ENCODE data around the gene CD2BP2. TPM values are rescaled to one million over a fixed set of nuclear protein-coding genes. Genes with fewer than 3 reads are reported as not detected.

Gene CD2BP2
- total and polyA plus RNA-seq, 2 of the 13 experiments (the other 11 are each of a cell fraction or from before 2014, with no cell fraction given) = 24.9 to 54.6 TPM

- TF ChIP-seq ZNF318 (CRISPR knock-in tag; IDR thresholded peaks at IDR 0.05) = no peak
- TF ChIP-seq ZBED4 (CRISPR knock-in tag; IDR thresholded peaks at IDR 0.05; ENCODE audit: borderline replicate concordance) = 0 out of 2 replicates have a peak, but pooled peaks have one; percentile 2
- TF ChIP-seq CREM (IDR thresholded peaks at IDR 0.05) = no peak
- TF ChIP-seq CREM (CRISPR knock-in tag; IDR thresholded peaks at IDR 0.05) = no peak
- TF ChIP-seq GATAD2A (CRISPR knock-in tag; IDR thresholded peaks at IDR 0.05) = no peak
- TF ChIP-seq ZNF547 (CRISPR knock-in tag; IDR thresholded peaks at IDR 0.05) = no peak
- TF ChIP-seq KLF15 (CRISPR knock-in tag; IDR thresholded peaks at IDR 0.05; ENCODE audit: borderline replicate concordance) = no peak
- TF ChIP-seq AKAP8 (CRISPR knock-in tag; IDR thresholded peaks at IDR 0.05) = peak; percentile 52; the same call in 1 of the 2 replicates
These were observed 3.3 kb downstream of the CD2BP2 start (continued) for GRCh38 chr16:30351586-30352419.
